Transverse colon (tissue), 4 donors: ENCODE measurements around the gene ECI1. TPM values are rescaled to one million over a fixed set of nuclear protein-coding genes. Genes with fewer than 3 reads are reported as not detected.
"Not testable (repeated sequence)": the region's sequence is repeated elsewhere in the genome, so short reads cannot be mapped to it uniquely, and the experiment has no call there.

Experiments
- DNase-seq: peaks from one replicate; pipeline ENCODE4 v3.0.0-alpha.2; 2019
- H3K27ac ChIP-seq, 4 donors: fragments of 200-600 bp; sonication (generic); 2 replicates each; pipeline ENCODE4 v1.5.1; 2016 to 2018; ENCODE audit warnings: inconsistent platforms in 4 of 4
- H3K27me3 ChIP-seq: fragments of 200-600 bp; sonication (generic); 2 replicates; pipeline ENCODE4 v1.5.1; 2017; ENCODE audit warnings: inconsistent platforms
- H3K36me3 ChIP-seq, 4 donors: fragments of 200-600 bp; sonication (generic); 2 replicates each; pipeline ENCODE4 v1.5.1; 2017 to 2019; ENCODE audit warnings: inconsistent platforms in 4 of 4
- H3K4me1 ChIP-seq, 4 donors: fragments of 200-600 bp; sonication (generic); 2 replicates each; pipeline ENCODE4 v1.5.1; 2017 to 2020; ENCODE audit warnings: inconsistent platforms in 4 of 4
- H3K4me3 ChIP-seq, 4 donors: fragments of 200-600 bp; sonication (generic); 1 replicate in 1 of 4; 2 replicates in 3 of 4; pipeline versions ENCODE4 v1.5.1 to v1.6.1; 2017 to 2019; ENCODE audit warnings: inconsistent platforms in 4 of 4
- H3K9me3 ChIP-seq, 2 donors: fragments of 200-600 bp; sonication (generic); 2 replicates each; pipeline ENCODE4 v1.5.1; 2017 to 2019; ENCODE audit warnings: inconsistent platforms in 2 of 2
- EP300 ChIP-seq: sonication (generic); formaldehyde crosslinking; IDR thresholded peaks from one replicate; pipeline ENCODE4 v1.6.1; 2017; ENCODE audit warnings: antibody characterized with exemption, low read depth
- POLR2A ChIP-seq: fragments of 450-650 bp; IDR thresholded peaks from one replicate; pipeline ENCODE4 v1.6.1; 2016; ENCODE audit warnings: antibody characterized with exemption, mild to moderate bottlenecking, moderate library complexity
- POLR2AphosphoS5 ChIP-seq, 3 donors: sonication (generic); formaldehyde crosslinking; IDR thresholded peaks; one replicate each; pipeline ENCODE4 v1.6.1; 2016; ENCODE audit warnings: antibody characterized with exemption in 3 of 3
- WGBS, 2 donors: methylation state at CpG; one replicate each; pipeline ENCODE4 v1.1.5; 2018; ENCODE audit warnings: low coverage in 1 of 2; 5-methylcytosine and 5-hydroxymethylcytosine counted together
- in situ Hi-C, 4 donors: fragments of 200-750 bp; cut with MboI; loops; one replicate each; pipeline versions ENCODE4 v1.15.0 to v1.15.1; 2017; ENCODE audit warnings: low sequenced_read_pairs in 3 of 4, low pct_ligation_motif_present in 1 of 4, low pct_unique_long_range_greater_than_20kb in 1 of 4
- intact Hi-C: fragments of 100-400 bp; cut with DNase I; formaldehyde crosslinking; loops from one replicate; pipeline ENCODE4 v1.15.1; 2023; ENCODE audit warnings: low total_unique reads
- total RNA-seq, 4 donors: library from RNA; depleted of rRNA; stranded (reverse); fragments of >200 nt; gene quantifications; one replicate each; pipeline ENCODE4 v1.1.0, GENCODE V29; 2016
- TF ChIP-seq, protein P1 (sequence below), 5 experiments: fragments of 200-600 bp in 3 of 5; fragments of 450-650 bp in 2 of 5; sonication (generic) in 3 of 5; IDR thresholded peaks; 1 replicate in 2 of 5; 2 replicates in 3 of 5; pipeline ENCODE4 v1.5.1; 2016 to 2017; ENCODE audit warnings: antibody characterized with exemption in 5 of 5, inconsistent platforms in 3 of 5, mild to moderate bottlenecking in 2 of 5, moderate library complexity in 1 of 5

ECI1 gene
- total RNA-seq, 4 donors from 2014 or later = 24.5 to 218 (median 100) TPM

- TF ChIP-seq EP300 (no peak), POLR2A (no peak), POLR2AphosphoS5 (IDR thresholded peaks at IDR 0.05) (no peak)
- TF ChIP-seq, protein P1, sequence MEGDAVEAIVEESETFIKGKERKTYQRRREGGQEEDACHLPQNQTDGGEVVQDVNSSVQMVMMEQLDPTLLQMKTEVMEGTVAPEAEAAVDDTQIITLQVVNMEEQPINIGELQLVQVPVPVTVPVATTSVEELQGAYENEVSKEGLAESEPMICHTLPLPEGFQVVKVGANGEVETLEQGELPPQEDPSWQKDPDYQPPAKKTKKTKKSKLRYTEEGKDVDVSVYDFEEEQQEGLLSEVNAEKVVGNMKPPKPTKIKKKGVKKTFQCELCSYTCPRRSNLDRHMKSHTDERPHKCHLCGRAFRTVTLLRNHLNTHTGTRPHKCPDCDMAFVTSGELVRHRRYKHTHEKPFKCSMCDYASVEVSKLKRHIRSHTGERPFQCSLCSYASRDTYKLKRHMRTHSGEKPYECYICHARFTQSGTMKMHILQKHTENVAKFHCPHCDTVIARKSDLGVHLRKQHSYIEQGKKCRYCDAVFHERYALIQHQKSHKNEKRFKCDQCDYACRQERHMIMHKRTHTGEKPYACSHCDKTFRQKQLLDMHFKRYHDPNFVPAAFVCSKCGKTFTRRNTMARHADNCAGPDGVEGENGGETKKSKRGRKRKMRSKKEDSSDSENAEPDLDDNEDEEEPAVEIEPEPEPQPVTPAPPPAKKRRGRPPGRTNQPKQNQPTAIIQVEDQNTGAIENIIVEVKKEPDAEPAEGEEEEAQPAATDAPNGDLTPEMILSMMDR (IDR thresholded peaks at IDR 0.05) = no peak
- in situ Hi-C loops = no loop called here
- H3K4me1 ChIP-seq = peaks cover 0 to 5% (median 4%) of the 10 kb centered on the region in 4 donors
- WGBS, 2 donors = 75 to 84% methylated on average over 8 of the region's 8 CpGs
- H3K4me3 ChIP-seq = no peak overlapping the region
- no peak overlapping the region for H3K27ac ChIP-seq
- no peak for DNase-seq
- no peaks in the 10 kb centered on the region for H3K27me3 ChIP-seq
- peaks cover 0 to 82% (median 35%) of the 10 kb centered on the region in 4 donors for H3K36me3 ChIP-seq
- no peaks in the 10 kb centered on the region for H3K9me3 ChIP-seq
- intact Hi-C loops = no loop called here
These were observed 8.9 kb upstream of the ECI1 start for GRCh38 chr16:2260250-2260649.

- H3K27me3 ChIP-seq, H3K4me3 ChIP-seq, H3K9me3 ChIP-seq, in situ Hi-C loops, DNase-seq, H3K4me1 ChIP-seq, intact Hi-C loops, H3K27ac ChIP-seq: not testable (repeated sequence)
- 86 to 92% methylated on average over 4 to 7 of the region's 7 CpGs for WGBS, 2 donors
- H3K36me3 ChIP-seq = peaks cover 0 to 93% (median 38%) of the 10 kb centered on the region in 4 donors
These were observed 7.1 kb upstream of the ECI1 start for GRCh38 chr16:2258530-2258929.

GRCh38 chr16:2257726-2258125 is 6.3 kb upstream of the ECI1 start:
- TF ChIP-seq, protein P1 (IDR thresholded peaks at IDR 0.05) = no peak
- no peak for TF ChIP-seq POLR2A
- TF ChIP-seq EP300 = no peak
- no peak for TF ChIP-seq POLR2AphosphoS5 (IDR thresholded peaks at IDR 0.05)
- Histone ChIP-seq H3K27ac (no peak overlapping the region), H3K27me3 (no peaks in the 10 kb centered on the region), H3K4me3 (no peak overlapping the region), H3K4me1 (no peaks in the 10 kb centered on the region), H3K9me3 (no peaks in the 10 kb centered on the region), H3K36me3 (peaks cover 0 to 92% (median 34%) of the 10 kb centered on the region in 4 donors)
- WGBS, 2 donors = 84 to 92% methylated on average over 4 to 6 of the region's 6 CpGs
- no peak for DNase-seq
- in situ Hi-C loops (no loop called here), intact Hi-C loops (no loop called here)

DNA sequence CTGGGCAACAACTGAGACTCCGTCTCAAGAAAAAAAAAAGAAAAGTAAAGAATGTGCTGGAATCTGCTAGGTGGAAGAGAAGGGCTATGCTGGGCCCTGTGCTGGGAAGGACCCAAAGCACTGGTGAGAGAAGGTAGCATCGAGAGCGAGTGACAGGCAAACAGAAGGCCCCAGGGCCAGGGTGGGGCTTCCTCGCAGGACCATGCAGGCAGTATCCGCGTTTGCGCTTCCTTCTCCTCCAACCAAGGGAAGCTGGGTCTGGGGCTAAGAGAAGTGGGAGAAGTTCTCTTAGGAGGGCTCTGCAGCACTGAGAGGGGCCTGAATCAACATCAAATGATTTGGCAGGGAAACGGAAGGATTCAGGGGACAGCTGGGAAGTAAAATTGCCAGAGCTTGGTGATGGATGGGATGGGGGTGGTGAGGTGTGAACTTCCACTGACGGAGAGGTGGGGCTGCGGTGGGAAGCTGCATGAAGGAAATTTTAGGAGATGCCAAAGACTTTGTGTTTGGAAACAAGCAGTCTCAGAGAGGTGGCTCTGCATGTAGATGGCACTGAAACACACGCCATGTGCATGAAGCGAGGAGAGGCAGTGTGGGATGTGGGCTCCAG is 5.2 kb upstream of the ECI1 start:
- H3K36me3 ChIP-seq = peaks cover 0 to 81% (median 29%) of the 10 kb centered on the region in 4 donors
- no peaks in the 10 kb centered on the region for H3K27me3 ChIP-seq
- in situ Hi-C loops = no loop called here
- no peaks in the 10 kb centered on the region for H3K9me3 ChIP-seq
- WGBS, 2 donors = 92% methylated on average over 4 to 12 of the region's 12 CpGs
- TF ChIP-seq POLR2A = no peak
- no peak overlapping the region for H3K27ac ChIP-seq
- intact Hi-C loops = no loop called here
- H3K4me3 ChIP-seq = no peak overlapping the region
- peaks cover 4 to 10% (median 7%) of the 10 kb centered on the region in 4 donors for H3K4me1 ChIP-seq
- no peak for DNase-seq

DNA sequence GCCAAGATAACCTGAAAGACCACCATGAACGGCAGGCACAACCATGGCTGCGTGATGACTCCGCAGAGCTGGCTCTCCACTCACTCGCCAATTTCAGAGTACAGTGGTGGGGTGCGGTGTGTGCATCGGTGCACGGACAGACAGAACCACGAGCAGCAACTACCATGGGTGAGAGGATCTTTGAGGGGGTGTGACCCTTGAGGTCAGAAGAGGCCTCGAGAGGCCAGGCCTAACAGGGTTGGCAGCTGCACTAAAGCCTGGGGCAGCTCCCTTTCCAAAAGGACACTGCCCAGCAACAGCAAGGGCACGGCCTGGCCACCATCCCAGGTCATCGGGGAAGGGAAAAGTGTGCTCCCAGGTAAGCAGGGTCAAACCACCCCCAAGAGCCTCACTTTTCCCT is 1.9 kb upstream of the ECI1 start:
- H3K36me3 ChIP-seq = peaks cover 0 to 52% (median 18%) of the 10 kb centered on the region in 4 donors
- TF ChIP-seq POLR2A = no peak
- no peaks in the 10 kb centered on the region for H3K27me3 ChIP-seq
- no peak for DNase-seq
- H3K27ac ChIP-seq = no peak overlapping the region
- in situ Hi-C loops = no loop called here
- no peaks in the 10 kb centered on the region for H3K9me3 ChIP-seq
- 82% methylated on average over 8 to 11 of the region's 11 CpGs for WGBS, 2 donors
- H3K4me1 ChIP-seq = peaks cover 10 to 20% (median 17%) of the 10 kb centered on the region in 4 donors
- no peak overlapping the region for H3K4me3 ChIP-seq
- intact Hi-C loops = no loop called here

DNA sequence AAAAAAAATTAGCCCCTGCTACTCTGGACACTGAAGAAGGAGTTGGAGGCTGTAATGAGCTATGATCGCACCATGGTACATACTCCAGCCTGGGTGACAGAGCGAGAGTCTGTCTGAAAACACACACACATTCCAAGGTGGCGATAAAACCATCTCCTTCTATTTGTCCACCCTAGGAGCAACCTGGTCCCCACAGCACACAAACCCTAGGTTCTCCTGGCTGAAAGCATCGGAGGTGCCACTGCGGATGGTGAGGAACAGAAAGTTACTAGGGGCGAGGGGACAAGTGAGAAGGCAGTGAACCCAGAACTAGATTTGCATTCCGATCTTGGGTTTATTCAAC is 1.4 kb upstream of the ECI1 start:
- H3K27ac ChIP-seq = peak overlapping the region in 3 of 4 donors; percentile 92 to 93 (median 92)
- H3K36me3 ChIP-seq = peaks cover 0 to 47% (median 16%) of the 10 kb centered on the region in 4 donors
- TF ChIP-seq EP300 (no peak), POLR2A (no peak), POLR2AphosphoS5 (IDR thresholded peaks at IDR 0.05) (no peak)
- TF ChIP-seq, protein P1 (IDR thresholded peaks at IDR 0.05) = no peak

More for the DNA sequence above, 1.4 kb upstream of the ECI1 start:
- H3K27me3 ChIP-seq = no peaks in the 10 kb centered on the region
- intact Hi-C loops = no loop called here
- peaks cover 10 to 20% (median 17%) of the 10 kb centered on the region in 4 donors for H3K4me1 ChIP-seq
- no peaks in the 10 kb centered on the region for H3K9me3 ChIP-seq
- WGBS, 2 donors = 82 to 88% methylated on average over 5 to 7 of the region's 7 CpGs
- no peak overlapping the region for H3K4me3 ChIP-seq
- in situ Hi-C loops = no loop called here
- no peak for DNase-seq
